Endothelial cell of umbilical vein (primary cell): ENCODE measurements around the gene PRLHR. TPM values are rescaled to one million over a fixed set of nuclear protein-coding genes. Genes with fewer than 3 reads are reported as not detected.

Experiments
- BruUV-seq: library from RNA; stranded (reverse); fragments of 400-500 nt; replicated peaks from 2 replicates; lab custom pipeline; 2021; lab: Mats Ljungman, UMichigan
- CTCF ChIA-PET: fragments of 300-600, 350-600 bp; sonication (Branson Sonifier 250); formaldehyde crosslinking; loops from one replicate; lab custom pipeline; 2021; ENCODE audit warnings: antibody characterized with exemption, inconsistent platforms; lab: Charles Lee
- POLR2A ChIA-PET: fragments of 300-600, 350-600 bp; sonication (Branson Sonifier 250); formaldehyde crosslinking; loops from one replicate; lab custom pipeline; 2021; ENCODE audit warnings: antibody characterized with exemption, inconsistent platforms; lab: Charles Lee
- DNase-seq: peaks from one replicate; pipeline ENCODE4 v3.0.0-alpha.2; 2011; ENCODE audit warnings: low read depth, low spot score
- FAIRE-seq: peaks from 2 replicates; lab custom pipeline; 2011; peaks lifted over from hg19 to GRCh38; lab: Jason Lieb, UNC
- H2AFZ ChIP-seq: 2 replicates; pipeline ENCODE4 v1.6.0; 2012; ENCODE audit warnings: low read depth, low read length, control low read depth, inconsistent platforms
- H3K27ac ChIP-seq: 2 replicates; pipeline ENCODE4 v1.5.1; 2011; ENCODE audit warnings: low read depth, mild to moderate bottlenecking, control low read depth, low read length, moderate library complexity; ENCODE audit not compliant: insufficient read depth
- H3K27me3 ChIP-seq, 2 experiments: 2 replicates each; pipeline versions ENCODE4 v1.6.0 to v1.6.1; 2011; ENCODE audit warnings: low read length in 2 of 2, mixed read lengths in 1 of 2; ENCODE audit not compliant: control insufficient read depth in 2 of 2, insufficient read depth in 2 of 2
- H3K36me3 ChIP-seq, 2 experiments: 2 replicates in 1 of 2; 3 replicates in 1 of 2; pipeline ENCODE4 v1.5.1; 2011; ENCODE audit warnings: low read length in 2 of 2, mild to moderate bottlenecking in 1 of 2, moderate library complexity in 1 of 2; ENCODE audit not compliant: control insufficient read depth in 2 of 2, insufficient read depth in 2 of 2; ENCODE audit errors: extremely low read depth in 1 of 2
- H3K4me1 ChIP-seq: 3 replicates; pipeline ENCODE4 v1.5.1; 2011; ENCODE audit warnings: mild to moderate bottlenecking, low read length; ENCODE audit not compliant: control insufficient read depth, insufficient read depth; ENCODE audit errors: extremely low read depth
- H3K4me2 ChIP-seq: 2 replicates; pipeline ENCODE4 v1.6.1; 2011; ENCODE audit warnings: low read length, control low read depth, mixed read lengths; ENCODE audit not compliant: insufficient read depth
- H3K4me3 ChIP-seq, 3 experiments: fragments of 200-600 bp in 1 of 3; sonication (generic), shearing (Covaris generic) in 1 of 3; replicated peaks in 1 of 3; 2 replicates each; pipeline ENCODE4 v1.5.1; 2011 to 2016; ENCODE audit warnings: control low read depth in 3 of 3, low read length in 3 of 3, mild to moderate bottlenecking in 2 of 3, inconsistent platforms in 1 of 3, low read depth in 1 of 3, moderate library complexity in 1 of 3; ENCODE audit not compliant: insufficient read depth in 1 of 3
- H3K79me2 ChIP-seq: 2 replicates; pipeline ENCODE4 v1.6.0; 2012; ENCODE audit warnings: low read length, inconsistent platforms; ENCODE audit not compliant: control insufficient read depth, insufficient read depth
- H3K9ac ChIP-seq: replicated peaks from 2 replicates; pipeline ENCODE3; 2011; ENCODE audit warnings: low read length, control low read depth; ENCODE audit not compliant: insufficient read depth; ENCODE audit errors: extremely low read depth
- H3K9me1 ChIP-seq: replicated peaks from 3 replicates; pipeline ENCODE4 v1.6.0; 2011; ENCODE audit warnings: mild to moderate bottlenecking, low read length; ENCODE audit not compliant: control insufficient read depth, insufficient read depth; ENCODE audit errors: extremely low read depth
- H3K9me3 ChIP-seq: replicated peaks from 2 replicates; pipeline ENCODE4 v1.5.1; 2012; ENCODE audit warnings: low read length, inconsistent platforms; ENCODE audit not compliant: control insufficient read depth, insufficient read depth
- H4K20me1 ChIP-seq: replicated peaks from 2 replicates; pipeline ENCODE3; 2011; ENCODE audit warnings: mild to moderate bottlenecking, low read length; ENCODE audit not compliant: control insufficient read depth, insufficient read depth; ENCODE audit errors: extremely low read depth
- EZH2 ChIP-seq: IDR thresholded peaks from 2 replicates; pipeline ENCODE4 v1.6.1; 2012; ENCODE audit warnings: borderline replicate concordance, low read depth, mild to moderate bottlenecking, moderate library complexity, low read length, inconsistent platforms; ENCODE audit not compliant: severe bottlenecking
- FOS ChIP-seq: IDR thresholded peaks from 2 replicates; pipeline ENCODE4 v1.6.1; 2011; ENCODE audit warnings: mild to moderate bottlenecking, low read length, moderate library complexity, borderline replicate concordance; ENCODE audit not compliant: insufficient read depth
- GATA2 ChIP-seq: IDR thresholded peaks from 2 replicates; pipeline ENCODE4 v1.7.0; 2011; ENCODE audit warnings: low read depth, mild to moderate bottlenecking, moderate library complexity, mixed read lengths, low read length; ENCODE audit not compliant: insufficient read length, insufficient read depth
- JUN ChIP-seq: IDR thresholded peaks from 2 replicates; pipeline ENCODE4 v1.6.1; 2011; ENCODE audit warnings: borderline replicate concordance, low read depth; ENCODE audit not compliant: insufficient read length, insufficient read depth
- MYC ChIP-seq: IDR thresholded peaks from one replicate; pipeline ENCODE4 v1.6.1; 2011; ENCODE audit warnings: mild to moderate bottlenecking, low read depth, low read length
- POLR2A ChIP-seq: IDR thresholded peaks from 2 replicates; pipeline ENCODE4 v1.6.1; 2012; ENCODE audit warnings: low read depth, mild to moderate bottlenecking, control low read depth, low read length
- POLR2AphosphoS5 ChIP-seq: IDR thresholded peaks from 2 replicates; pipeline ENCODE4 v1.6.1; 2012; ENCODE audit warnings: low read depth, mild to moderate bottlenecking, control low read depth, low read length, moderate library complexity; ENCODE audit not compliant: insufficient read depth
- dilution Hi-C: fragments of 300-500 bp; cut with MboI; formaldehyde crosslinking; loops from one replicate; pipeline ENCODE4 v1.15.0; 2019; ENCODE audit warnings: low sequenced_read_pairs; ENCODE audit not compliant: extremely low pct_ligation_motif_present
- intact Hi-C: fragments of 100-400 bp; cut with micrococcal nuclease; formaldehyde crosslinking; loops from one replicate; pipeline ENCODE4 v1.10.0; 2022
- polyA plus RNA-seq, 4 experiments: library from polyadenylated mRNA; depleted of rRNA in 3 of 4; stranded (reverse) in 3 of 4; unstranded in 1 of 4; fragments of >200 nt; gene quantifications; 2 replicates each; pipeline versions ENCODE4 v1.2.1 to v1.2.3, GENCODE V29; 2011 to 2012; ENCODE audit warnings: missing spikeins in 1 of 4
- total RNA-seq: library from RNA; stranded (reverse); gene quantifications from 2 replicates; pipeline ENCODE4 v1.2.3, GENCODE V29; 2021
- TF ChIP-seq, protein P1 (sequence below), 2 donors: IDR thresholded peaks; 1 replicate in 1 of 2; 2 replicates in 1 of 2; pipeline ENCODE4 v1.5.1; 2011; ENCODE audit warnings: low read length in 2 of 2, mild to moderate bottlenecking in 2 of 2, moderate library complexity in 2 of 2, control low read depth in 1 of 2, inconsistent platforms in 1 of 2, low read depth in 1 of 2; ENCODE audit not compliant: insufficient read depth in 1 of 2; ENCODE audit errors: extremely low read depth in 1 of 2
- TF ChIP-seq, protein P2 (sequence below): IDR thresholded peaks from 2 replicates; pipeline ENCODE4 v1.6.1; 2011; ENCODE audit not compliant: insufficient read depth, insufficient read length

PRLHR gene
- total and polyA plus RNA-seq, 2 donors (not counting 3 experiments of a cell fraction or from before 2014, with no cell fraction given) = not detected

DNA sequence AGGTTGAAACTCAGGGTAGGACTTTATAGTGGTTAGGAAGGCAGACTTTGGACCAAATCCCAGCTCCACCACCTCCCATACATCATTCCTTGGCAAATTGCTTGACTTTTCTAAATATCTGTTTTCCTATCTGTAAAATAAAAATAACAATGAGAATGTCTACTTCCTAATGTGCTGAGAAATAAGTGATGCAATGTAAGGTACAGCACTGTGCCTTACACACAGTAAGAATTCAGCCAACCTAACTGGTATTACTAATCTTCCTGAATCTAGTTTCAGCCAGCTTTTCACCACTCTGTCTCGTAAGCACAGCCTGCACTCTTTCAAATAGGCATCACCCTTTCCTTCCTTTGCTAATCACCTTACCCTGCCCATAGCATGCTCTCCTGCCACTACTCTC lies 9.7 kb downstream of the PRLHR start:
- no peaks in the 10 kb centered on the region for H3K27me3 ChIP-seq
- H3K9me1 ChIP-seq = no peaks in the 10 kb centered on the region
- no peaks in the 10 kb centered on the region for H3K79me2 ChIP-seq
- no peak overlapping the region for H3K9ac ChIP-seq
- DNase-seq = no peak
- TF ChIP-seq JUN = no peak
- H3K4me3 ChIP-seq = no peak overlapping the region
- H3K27ac ChIP-seq = no peak overlapping the region
- BruUV-seq = no TSS peak
- dilution Hi-C loops (no loop called here), intact Hi-C loops (no loop called here)
- FAIRE-seq = no peak
- no peak overlapping the region for H2AFZ ChIP-seq
- no peaks in the 10 kb centered on the region for H3K4me1 ChIP-seq
- CTCF ChIA-PET = interaction anchor here (1.2 kb wide), 1 partner anchor 9 kb away, joined by 3 read pairs; no protein-coding TSS in a partner anchor
- no peaks in the 10 kb centered on the region for H3K9me3 ChIP-seq
- H4K20me1 ChIP-seq = no peaks in the 10 kb centered on the region
- no peak overlapping the region for H3K4me2 ChIP-seq
- no peaks in the 10 kb centered on the region for H3K36me3 ChIP-seq
- POLR2A ChIA-PET = no interaction called here

DNA sequence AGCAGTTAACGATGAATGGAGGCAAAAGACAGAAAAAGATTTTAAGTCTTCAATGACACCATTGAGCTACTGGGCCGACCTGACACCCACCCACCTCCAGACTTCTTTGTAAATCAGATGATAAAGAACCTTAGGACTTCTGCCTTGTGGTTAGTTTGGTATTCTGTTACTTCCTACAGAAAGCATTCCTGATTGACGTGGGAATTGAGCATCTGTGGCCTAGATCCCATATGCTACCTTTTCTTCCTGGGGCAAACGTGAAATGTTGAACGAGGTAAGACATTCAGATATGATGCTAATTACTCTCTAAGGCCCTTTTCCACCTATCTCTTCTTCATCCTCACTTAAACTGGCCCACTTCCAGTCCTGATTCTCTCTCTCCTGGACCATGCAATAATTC lies 10.2 kb downstream of the PRLHR start:
- Histone ChIP-seq H3K36me3 (no peaks in the 10 kb centered on the region), H3K27me3 (no peaks in the 10 kb centered on the region), H3K27ac (no peak overlapping the region), H4K20me1 (no peaks in the 10 kb centered on the region), H3K4me3 (no peak overlapping the region), H3K79me2 (no peaks in the 10 kb centered on the region), H2AFZ (no peak overlapping the region), H3K4me2 (no peak overlapping the region), H3K9ac (no peak overlapping the region), H3K9me1 (no peaks in the 10 kb centered on the region), H3K4me1 (no peaks in the 10 kb centered on the region), H3K9me3 (no peaks in the 10 kb centered on the region)
- ChIA-PET CTCF (interaction anchor here (1.1 to 1.2 kb wide), 2 partner anchors 9 to 16 kb away, joined by 3 to 4 read pairs; no protein-coding TSS in a partner anchor), POLR2A (no interaction called here)
- FAIRE-seq (no peak), DNase-seq (no peak)
- TF ChIP-seq GATA2 (no peak), POLR2A (no peak), FOS (no peak), EZH2 (no peak), POLR2AphosphoS5 (no peak), JUN (no peak), MYC (no peak)
- TF ChIP-seq, protein P1, sequence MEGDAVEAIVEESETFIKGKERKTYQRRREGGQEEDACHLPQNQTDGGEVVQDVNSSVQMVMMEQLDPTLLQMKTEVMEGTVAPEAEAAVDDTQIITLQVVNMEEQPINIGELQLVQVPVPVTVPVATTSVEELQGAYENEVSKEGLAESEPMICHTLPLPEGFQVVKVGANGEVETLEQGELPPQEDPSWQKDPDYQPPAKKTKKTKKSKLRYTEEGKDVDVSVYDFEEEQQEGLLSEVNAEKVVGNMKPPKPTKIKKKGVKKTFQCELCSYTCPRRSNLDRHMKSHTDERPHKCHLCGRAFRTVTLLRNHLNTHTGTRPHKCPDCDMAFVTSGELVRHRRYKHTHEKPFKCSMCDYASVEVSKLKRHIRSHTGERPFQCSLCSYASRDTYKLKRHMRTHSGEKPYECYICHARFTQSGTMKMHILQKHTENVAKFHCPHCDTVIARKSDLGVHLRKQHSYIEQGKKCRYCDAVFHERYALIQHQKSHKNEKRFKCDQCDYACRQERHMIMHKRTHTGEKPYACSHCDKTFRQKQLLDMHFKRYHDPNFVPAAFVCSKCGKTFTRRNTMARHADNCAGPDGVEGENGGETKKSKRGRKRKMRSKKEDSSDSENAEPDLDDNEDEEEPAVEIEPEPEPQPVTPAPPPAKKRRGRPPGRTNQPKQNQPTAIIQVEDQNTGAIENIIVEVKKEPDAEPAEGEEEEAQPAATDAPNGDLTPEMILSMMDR (IDR thresholded peaks at IDR 0.05; ENCODE audit: extremely low read depth in 1 of 2, insufficient read depth in 1 of 2, low read depth in 1 of 2, low read length in 2 of 2) = no peak
- TF ChIP-seq, protein P2, sequence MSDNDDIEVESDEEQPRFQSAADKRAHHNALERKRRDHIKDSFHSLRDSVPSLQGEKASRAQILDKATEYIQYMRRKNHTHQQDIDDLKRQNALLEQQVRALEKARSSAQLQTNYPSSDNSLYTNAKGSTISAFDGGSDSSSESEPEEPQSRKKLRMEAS = no peak
- BruUV-seq = no TSS peak
- dilution Hi-C loops = no loop called here
- intact Hi-C loops = no loop called here
